ENCODE measurements around the gene CDC45.

Gene CDC45

DNA sequence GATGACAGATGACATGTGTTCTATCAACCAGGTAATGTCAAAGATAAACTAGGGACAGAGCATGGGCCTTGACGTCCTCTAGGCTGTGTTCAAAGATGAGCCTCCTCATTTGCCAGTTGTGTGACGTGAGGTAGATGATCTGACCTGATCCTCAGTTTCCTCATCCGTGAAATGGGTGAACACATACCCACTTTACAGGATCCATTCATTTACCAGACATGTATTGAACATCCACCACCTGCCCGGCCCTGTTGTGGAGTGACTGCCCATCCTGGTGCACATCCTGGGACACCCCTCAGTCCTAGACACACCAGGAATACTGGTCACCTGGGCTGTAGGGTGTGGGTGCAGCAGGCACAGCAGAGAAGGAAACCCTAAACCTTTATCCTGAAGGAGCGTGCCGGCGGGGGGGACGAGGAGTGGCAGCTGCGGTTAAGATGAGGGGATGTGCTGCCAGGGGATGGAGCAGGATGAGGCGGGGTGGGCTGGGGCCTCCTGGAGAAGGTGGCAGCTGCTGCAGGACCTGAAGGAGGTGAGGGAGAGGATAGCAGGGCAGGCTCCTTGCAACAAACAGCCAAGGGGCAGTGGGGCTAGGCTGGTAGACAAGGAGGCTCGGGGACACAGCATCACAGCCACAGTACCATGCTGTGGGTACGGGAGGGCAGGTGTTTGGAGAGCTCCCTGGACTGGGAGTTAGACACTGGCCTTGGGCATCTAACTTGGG, 36.1 kb downstream of the CDC45 start:
- DNase-seq (ENCODE audit: low spot score) = peak; percentile 19

DNA sequence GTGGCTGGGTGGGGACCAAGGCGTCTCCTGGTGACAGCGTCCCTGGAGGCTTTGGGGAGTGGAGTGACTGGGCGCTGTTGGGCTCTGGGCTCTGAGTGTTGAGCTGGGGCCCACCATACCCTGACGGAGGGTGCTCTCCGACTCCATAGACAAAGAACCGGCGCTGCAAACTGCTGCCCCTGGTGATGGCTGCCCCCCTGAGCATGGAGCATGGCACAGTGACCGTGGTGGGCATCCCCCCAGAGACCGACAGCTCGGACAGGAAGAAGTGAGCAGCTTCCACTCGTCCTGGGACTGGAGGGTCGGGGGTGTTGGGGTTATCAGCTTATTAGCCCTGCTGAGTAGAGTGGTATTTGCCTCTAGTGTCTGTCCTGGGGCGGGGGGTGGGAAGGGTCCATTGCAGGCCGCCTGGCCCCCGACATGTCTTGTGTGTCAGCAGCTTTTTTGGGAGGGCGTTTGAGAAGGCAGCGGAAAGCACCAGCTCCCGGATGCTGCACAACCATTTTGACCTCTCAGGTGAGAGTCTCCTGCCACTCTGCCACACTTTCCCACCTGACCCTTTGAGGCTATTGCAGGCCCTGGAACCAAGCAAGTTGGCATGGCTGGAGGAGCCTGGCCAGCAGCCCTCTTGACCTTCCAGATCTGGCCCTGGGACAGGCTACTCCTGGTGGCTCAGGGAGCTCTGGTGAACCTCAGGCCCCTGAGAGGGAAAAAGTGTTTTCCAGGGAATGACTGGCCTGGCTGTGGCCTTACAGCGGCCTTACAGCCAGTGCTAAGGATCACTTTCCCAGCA, 36.9 kb downstream of the CDC45 start:
- peak; percentile 25 for DNase-seq (ENCODE audit: low spot score)

DNA sequence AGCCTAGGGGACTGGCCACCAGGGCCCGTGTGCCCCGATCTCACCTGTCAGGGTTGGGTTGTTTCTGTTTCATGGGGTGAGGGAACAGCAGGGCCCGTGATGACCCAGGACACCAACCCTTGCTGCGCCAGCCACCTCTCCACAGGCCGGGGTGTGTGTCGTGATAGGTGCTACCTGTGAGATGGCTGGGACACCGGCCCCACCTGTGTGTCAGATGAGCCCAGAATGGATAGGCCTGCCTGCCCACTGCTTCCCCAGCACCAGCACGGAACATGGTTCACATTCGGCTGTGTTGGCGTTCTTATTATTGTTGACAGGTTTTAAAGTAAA, 37.4 kb downstream of the CDC45 start:
- peak; percentile 26 for DNase-seq (ENCODE audit: low spot score)

DNA sequence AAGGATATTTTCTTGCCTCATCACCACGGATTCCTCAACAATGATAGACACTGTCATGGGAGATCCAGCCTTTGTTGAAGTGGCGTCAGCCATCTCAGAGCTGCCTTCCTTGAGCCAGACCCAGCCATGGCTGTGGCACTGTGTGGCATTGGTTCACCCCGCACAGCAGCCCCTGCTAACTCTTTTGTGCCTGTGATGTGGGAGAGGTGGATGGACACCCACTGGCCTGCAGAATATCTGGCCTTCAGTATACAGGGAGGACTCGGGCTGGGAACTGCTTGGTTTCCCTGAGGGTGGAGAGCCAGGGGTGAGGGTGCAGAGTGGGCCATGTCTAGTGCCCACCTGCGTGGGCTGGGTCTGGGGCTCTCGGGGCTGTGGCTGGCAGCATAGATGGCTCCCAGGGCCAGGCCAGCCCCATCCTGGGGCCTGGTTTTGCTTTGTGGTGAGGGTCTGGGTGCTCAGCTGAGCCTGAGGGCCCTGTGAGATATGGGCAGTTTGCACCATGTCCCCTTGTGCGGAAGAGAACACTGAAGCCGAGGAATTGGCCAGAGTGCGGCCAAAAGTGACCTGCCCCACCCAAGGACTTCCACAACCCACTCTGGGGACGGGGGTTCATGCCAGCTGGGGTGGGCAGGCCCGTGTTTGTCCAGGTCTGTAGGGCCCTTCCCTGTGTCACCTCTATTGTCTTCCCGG, 38.3 kb downstream of the CDC45 start:
- no peak for DNase-seq (ENCODE audit: low spot score)

DNA sequence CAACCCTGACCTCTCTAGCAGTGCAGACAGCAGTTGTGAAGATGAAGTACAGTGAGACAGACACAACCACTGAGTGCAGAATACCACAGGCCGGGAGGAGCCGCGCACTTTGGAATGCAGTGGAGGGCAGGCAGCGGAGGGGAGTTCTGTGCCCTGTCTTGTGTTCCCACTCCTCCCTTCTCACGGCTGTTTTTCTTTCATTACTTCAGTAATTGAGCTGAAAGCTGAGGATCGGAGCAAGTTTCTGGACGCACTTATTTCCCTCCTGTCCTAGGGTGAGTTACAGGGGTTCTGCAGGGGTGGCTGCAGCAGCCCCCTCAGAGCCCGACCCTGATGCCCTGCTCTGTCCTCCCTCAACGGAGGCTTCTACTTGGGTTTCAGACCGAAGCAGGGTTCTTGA, 38.9 kb downstream of the CDC45 start:
- DNase-seq (ENCODE audit: low spot score) = no peak

DNA sequence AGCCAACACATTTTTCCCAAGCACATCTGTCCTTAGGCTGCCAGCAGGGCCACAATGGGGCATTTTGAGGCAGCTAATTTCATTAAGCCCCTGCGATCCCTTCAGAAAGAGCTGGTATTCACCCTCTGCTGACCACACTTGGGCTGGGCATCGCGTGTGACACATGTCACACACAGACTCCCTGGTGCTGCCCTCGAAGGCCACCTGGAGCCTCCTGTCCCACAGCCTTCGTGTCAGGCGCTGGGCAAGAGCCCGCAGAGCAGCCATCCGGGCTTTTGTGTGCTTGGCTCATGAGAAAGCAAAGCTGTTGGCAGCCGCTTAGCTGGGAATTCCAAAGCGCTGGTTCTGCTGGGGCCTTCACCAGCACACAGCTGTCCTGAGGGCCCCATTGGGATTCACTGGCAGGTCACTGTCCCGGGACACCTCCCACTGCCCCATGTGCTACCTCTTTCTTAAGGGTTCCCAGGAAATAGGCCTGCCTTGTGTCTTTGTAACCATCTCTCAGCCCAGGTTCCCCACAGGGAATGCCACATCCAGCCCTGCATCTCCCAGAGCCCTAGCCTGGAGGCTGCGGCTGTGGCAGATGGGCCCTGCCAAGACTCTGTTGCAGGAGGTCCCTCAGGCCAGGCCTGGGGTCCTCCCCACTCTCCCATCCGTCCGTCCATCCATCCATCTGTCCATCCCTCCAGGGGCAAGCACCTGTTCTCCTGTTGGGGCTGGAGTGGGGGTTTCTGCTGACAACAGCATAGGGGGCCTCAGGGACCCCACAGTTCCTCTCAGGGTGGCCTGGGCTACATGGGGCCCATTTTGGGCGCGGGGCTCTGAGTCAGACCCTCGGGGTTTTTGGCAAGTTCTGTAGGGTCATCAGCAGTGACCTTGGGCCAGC, 39.6 kb downstream of the CDC45 start:
- DNase-seq (ENCODE audit: low spot score) = peak; percentile 22

DNA sequence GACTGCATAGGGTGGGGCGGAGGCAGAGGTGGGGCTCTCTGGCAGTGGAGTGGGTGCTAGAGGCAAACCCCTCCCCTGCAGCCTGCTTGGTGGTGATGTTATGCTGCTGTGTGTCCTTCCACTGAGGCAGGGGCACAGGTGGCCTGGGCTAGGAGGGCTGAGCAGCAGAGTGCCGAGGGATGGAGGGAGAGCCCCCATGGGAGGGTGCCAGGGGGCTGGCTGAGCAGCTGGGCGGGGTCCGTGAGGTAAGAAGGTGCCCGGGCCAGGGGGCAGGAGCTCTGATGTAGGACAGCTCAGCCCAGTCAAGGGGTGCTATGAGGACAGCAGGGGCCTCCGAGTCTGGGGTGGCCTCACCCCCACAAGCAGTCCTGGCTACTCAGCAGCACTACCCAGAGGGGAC, 40.3 kb downstream of the CDC45 start:
- peak; percentile 24 for DNase-seq (ENCODE audit: low spot score)

DNA sequence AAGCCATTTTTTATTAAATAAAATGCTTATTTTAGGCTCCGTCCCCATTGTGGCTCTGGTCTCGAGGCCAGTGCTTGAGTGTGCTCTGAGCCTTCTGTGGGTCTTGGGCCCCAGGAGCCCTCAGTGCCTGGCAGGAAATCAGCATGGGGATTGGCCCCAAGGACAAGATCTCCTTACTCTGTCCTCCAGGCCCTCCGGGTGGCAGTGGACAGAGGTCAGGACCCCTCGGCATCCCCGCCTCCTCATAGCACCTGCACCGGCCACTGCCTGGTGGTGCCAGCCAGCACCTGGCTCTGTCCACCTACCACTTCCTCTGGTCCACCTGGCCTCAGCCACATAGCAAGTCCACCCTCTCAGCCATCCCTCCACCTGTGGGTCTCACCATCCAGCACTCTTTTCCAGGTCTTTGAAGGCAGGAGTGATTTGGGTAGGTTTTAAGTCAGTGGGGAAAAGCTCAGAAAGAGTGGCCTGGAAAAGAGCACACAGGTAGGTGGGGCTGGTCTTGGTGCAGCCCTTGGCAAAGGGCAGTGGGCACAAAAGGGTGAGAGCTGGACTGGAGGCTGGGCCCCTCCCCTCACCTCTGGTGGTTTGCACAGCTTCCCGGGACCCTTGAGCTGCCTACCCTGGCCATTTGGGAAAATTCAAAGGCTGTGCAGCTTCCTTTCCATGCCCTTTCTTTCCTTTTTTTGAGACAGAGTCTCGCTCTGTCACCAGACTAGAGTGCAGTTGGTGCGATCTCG, 41.0 kb downstream of the CDC45 start:
- DNase-seq (ENCODE audit: low spot score) = no peak

DNA sequence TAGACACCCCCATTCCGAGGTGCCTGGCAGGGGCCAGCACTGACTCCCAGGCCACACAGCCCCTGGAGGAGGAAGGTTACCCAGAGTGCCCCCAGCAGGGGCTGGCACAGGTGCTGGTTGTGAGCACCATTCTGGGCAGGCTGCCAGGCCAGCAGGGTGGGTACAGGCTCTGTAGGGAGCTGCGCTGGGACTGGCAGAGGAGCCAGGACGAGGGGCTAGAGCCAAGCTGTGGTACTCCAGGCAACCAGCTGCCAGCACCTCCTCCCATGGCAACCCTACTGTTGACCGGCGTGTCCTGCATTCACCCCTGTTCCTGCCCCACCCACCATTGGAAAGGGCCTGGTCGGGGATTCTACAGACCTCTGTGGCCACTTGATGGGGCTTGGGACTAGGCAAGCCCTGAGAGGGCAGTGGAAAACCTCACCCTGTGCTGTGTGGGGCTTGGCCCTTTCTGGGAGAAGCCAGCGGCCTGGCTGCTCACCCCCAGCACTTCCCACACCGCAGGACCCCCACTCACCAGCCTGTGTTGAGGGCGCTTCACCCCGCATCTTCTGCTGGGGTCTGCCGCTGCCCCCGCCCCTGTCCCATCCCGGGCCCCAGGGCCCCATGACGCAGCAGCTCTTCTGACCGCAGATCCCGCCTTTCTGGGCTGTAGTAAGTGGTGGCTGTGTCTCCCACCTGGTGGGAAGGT, 42.6 kb downstream of the CDC45 start:
- DNase-seq (ENCODE audit: low spot score) = peak; percentile 58

DNA sequence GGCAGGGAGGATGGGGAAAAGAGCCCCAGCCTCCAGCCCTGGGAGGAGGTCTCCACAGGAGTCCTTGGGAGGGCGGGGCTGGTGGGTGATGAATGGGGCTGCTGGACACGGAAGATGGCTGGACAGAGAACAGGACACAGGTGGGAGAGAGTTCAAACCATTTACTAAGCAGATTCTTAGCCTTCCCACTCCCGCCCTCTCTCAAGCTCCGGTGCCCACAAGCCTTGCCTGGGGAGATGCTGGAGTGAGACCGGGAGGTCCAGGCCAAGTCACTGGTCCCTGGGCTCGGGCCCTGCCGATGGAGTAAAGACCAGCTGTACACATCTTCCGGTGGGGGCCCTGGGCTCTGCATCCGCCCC, 43.1 kb downstream of the CDC45 start:
- peak; percentile 36 for DNase-seq (ENCODE audit: low spot score)

DNA sequence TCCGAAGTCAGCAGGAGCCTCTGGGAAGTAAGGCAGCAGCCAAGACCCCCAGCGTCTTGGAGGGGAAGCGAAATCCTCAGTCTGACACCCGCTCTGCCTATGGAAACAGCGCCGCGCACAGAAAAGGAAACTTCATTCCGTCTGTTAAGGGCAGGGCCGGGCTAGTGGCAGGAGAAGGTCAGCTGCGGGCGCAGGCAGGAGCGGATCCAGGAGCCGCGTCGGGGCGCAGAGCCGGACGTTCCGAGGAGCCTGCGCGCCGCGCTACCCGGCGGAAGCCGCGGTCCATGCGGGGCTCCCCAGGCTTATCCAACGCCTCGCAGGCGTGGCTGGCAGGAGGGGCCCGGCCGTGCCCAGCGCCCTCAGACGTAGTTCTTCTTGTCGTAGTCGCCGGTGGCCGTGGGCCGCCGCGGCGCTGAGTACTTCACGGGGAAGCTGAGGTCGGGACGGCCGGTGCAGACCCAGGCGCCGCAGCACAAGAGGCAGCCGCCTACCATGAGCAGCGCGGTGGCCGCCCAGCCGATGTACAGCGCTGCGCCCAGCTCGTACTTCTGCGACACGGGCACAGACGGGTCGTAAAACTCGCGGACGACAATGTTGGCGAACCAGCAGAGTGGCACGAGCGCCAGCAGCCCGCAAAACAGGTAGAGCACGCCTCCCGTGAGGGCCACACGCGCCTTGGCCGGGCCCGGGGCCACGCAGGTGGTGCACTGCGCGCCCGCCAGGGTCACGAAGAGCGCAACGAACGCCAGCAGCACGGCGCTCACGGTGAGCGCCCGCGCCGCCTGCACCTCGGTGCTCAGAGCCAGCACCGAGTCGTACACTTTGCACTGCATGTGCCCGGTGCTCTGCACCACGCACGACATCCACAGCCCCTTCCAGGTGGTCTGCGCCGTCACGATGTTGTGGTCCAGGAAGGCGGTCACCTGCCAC, 43.8 kb downstream of the CDC45 start:
- DNase-seq (ENCODE audit: low spot score) = peak; percentile 74

DNA sequence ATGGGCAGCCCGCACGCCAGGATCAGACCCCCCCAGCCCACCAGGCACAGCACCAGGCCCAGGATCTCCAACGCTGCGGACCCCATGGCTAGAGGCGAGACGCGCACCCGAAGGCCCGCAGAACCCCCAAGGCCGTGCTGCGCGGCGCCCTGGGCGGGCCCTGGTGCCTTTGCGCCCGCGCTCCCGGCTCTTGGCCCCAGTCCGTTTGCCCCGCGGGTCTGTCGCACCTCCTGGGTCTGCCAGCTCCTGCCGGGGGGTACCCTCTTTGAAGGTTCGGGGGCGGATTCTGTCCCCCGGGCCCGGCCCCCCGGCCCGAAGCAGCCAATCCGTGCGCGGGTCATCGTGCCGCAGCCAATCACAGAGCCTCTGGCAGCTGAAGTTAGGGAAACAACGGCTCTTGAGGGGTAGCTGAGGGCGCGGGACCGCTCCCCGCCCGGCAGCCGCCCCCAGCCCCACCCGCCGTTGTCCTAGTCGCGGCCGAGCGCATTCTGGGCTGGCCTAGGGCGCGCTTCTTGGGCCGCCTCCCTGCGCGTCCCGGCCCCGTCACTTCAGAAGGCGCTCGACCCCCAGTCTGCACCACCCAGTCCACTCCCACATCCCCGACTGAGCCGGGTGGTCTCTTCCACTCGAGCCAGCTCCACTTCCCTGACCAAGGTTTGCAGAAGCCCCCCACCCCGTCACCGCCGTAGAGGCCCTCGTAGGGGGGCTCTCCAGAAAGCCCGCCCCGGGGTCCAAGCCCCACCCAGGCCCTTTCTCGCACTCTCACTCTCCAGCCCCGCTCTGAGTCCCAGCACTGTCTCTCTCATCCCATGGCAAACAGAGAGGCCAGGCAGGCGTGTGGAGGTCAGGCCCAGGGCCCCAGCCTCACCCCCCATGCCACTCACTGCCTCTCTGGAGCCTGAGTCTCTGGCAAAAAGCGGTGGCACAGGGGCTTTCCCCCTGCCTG, 44.7 kb downstream of the CDC45 start, which contains the start of gene CLDN5:
Gene CLDN5, minus strand, starts transcription at position 241 of the 946 bp plus-strand sequence. Its CDS starts 155 bp downstream, at position 86.
- peak; percentile 78 for DNase-seq (ENCODE audit: low spot score)

DNA sequence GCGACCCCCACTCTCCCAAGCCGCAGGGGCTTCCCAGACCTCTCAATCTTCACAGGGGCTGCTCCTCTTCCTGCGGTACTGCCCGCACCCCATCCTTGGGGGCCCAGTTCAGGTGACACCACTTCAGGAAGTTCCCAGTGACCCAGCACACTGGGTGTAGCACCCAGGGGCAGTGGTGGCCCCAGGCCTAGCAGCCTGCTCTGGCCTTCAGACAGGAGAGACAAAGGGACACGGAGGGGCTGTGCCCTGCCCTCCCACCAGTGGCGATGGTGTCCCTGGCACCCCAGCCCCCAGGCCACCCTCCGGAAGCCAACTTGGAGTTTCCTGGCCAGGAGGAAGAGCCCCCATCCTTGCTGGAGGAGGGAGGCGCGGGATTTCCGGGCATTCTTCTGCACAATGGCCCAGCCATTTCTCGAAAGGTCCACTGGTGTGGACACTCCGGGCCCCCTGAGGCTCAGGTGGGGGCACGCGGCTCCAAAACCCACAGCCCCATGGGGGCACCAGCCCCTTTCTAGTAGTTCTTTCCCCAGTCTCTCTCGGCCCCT, 45.5 kb downstream of the CDC45 start:
- peak; percentile 43 for DNase-seq (ENCODE audit: low spot score)

DNA sequence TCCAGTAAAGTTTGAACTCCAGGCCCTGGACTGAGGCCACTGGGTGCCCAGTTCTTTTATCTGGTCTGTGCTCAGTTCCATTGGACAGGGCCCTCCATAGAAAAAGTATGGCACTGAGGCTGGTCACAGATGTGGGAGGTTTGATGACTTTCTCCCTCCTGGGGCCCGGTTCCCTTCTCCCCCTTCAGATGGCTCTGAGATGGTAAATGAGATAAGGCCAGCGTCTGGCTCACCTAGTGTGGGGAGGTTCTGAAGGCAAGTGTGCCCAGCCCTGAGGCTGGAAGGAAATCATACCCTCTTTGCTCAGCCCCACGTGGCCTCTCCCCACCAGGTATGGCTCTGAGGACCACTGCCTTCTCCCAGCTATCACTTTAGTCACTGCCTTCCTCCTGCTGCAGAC, 45.9 kb downstream of the CDC45 start:
- peak; percentile 19 for DNase-seq (ENCODE audit: low spot score)

DNA sequence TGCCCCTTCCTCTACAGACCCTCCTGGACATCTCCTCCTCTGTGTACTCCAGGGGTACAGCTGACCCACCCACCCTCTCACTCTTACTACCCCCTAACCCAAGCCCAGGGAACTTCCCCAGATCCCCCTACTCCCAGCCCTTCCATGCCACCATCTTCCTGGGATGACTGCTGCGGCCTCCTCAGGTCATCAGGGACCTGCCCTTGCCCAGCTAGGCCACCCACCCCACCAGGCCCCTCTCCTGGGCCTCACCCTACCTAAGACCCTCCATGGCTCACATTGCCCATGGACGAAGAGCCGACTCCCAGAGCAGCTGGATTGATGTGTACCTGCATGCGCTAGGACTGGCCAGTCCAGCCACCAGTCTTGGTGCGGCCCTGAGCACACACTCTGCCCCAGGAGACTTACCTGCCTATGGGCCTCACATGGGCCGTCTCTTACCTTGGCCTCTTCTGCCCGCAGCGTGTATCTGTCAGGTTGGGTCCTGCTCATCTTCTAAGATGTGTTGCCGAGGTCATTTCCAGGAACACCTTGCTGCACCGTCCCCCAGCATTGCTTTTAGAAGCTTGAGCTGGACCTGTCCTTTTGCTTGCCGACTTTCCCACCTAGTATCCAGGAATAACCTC, 46.5 kb downstream of the CDC45 start:
- DNase-seq (ENCODE audit: low spot score) = no peak

DNA sequence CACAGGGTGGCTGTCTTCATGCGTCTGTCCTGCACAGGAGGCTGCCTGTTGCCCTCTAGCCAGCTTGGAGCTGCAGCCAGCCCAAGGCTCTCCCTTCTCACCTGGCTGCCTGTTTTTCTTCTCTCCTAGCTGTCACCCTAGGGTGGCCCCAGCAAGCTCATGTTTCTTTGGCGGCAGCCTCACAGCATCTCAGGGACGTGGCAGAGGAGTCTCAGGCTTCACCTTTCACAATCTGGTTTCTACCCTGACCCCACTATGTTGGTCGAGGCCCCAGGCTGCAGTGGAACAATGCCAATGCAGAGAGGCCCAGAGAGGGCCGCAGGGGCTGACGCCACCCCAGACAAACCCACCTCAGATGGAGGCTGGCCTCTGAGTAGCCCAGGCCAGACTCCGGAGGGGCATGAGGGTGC, 47.0 kb downstream of the CDC45 start:
- peak; percentile 18 for DNase-seq (ENCODE audit: low spot score)

DNA sequence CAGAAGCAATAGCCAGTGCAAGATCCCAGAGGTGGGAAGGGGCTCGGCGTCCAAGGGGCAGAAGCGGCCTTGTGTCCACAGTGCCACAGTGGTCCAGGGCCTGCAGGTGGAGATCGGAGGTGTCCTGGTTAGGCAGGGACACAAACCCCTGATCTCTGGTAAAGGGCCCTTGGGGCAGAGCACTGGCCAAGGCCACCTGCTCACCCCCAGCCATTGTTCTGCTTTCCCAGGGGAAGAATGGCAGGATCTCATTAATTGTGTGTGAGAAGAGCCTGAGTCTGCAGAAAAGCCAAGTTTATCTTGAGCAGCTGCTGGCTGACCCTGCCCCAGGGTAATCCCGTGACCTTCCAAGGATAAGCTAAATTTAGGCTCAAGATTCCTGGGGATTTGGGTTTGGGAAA, 47.6 kb downstream of the CDC45 start:
- peak; percentile 22 for DNase-seq (ENCODE audit: low spot score)

All from D341Med (cell line).